Adrenal gland (tissue), 5 donors: ENCODE data around the gene MKRN2.

ENCODE experiments used
- CTCF ChIP-seq, 6 experiments: fragments of 450-650 bp in 4 of 6; fragments of 200-600 bp in 2 of 6; sonication (generic) in 1 of 6; IDR thresholded peaks; 1 replicate in 5 of 6; 2 replicates in 1 of 6; pipeline versions ENCODE4 v1.5.1 to v1.8.0; 2016 to 2021; ENCODE audit warnings: antibody characterized with exemption in 6 of 6, mild to moderate bottlenecking in 2 of 6, moderate library complexity in 1 of 6
- POLR2A ChIP-seq, 2 donors: fragments of 450-650 bp; IDR thresholded peaks; one replicate each; pipeline ENCODE4 v1.6.1; 2017; ENCODE audit warnings: antibody characterized with exemption in 2 of 2, mild to moderate bottlenecking in 2 of 2, moderate library complexity in 1 of 2
- donor health status: DM: no; HTN: no; CAD: no.

DNA sequence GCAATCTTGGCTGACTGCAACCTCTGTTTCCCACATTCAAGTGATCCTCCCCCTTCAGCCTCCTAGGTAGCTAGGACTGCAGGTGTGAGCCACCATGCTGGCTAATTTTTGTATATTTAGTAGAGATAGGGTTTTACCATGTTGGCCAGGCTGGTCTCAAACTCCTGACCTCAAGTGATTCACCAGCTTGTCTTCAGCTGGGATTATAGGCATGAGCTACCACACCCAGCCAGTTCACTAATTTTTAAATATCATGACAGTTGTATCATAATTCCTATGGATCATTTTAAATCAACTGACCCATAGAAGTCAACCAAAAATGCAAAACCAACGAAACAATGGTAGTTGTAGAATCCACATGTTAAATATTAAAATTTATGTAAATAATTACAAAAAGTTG is 71.9 kb downstream of the MKRN2 start:
- TF ChIP-seq CTCF (IDR thresholded peaks at IDR 0.05): no peak
- TF ChIP-seq POLR2A (IDR thresholded peaks at IDR 0.05): no peak
